AG04449 (cell line): ENCODE data around the gene SDCBP2.

Source experiments
- CTCF ChIA-PET: fragments of 350-600 bp; formaldehyde crosslinking; extraction: SDS; loops from one replicate; lab custom pipeline; 2021; ENCODE audit warnings: antibody characterized with exemption; lab: Yijun Ruan, JAX
- POLR2A ChIA-PET: fragments of 400-600, 350-600 bp; formaldehyde crosslinking; extraction: SDS; loops from one replicate; lab custom pipeline; 2020; ENCODE audit warnings: antibody characterized with exemption, inconsistent platforms; lab: Yijun Ruan, JAX
- DNase-seq: peaks from one replicate; pipeline ENCODE4 v3.0.0-alpha.2; 2010; ENCODE audit warnings: low read depth, low spot score
- H3K4me3 ChIP-seq: 2 replicates; pipeline ENCODE4 v1.5.1; 2011; ENCODE audit warnings: low read depth, mild to moderate bottlenecking, control low read depth, low read length
- CTCF ChIP-seq: IDR thresholded peaks from one replicate; pipeline ENCODE4 v1.5.1; 2011; ENCODE audit warnings: mild to moderate bottlenecking, moderate library complexity, low read length, control low read depth, inconsistent platforms; ENCODE audit not compliant: insufficient read depth; ENCODE audit errors: missing control alignments

SDCBP2 gene

DNA sequence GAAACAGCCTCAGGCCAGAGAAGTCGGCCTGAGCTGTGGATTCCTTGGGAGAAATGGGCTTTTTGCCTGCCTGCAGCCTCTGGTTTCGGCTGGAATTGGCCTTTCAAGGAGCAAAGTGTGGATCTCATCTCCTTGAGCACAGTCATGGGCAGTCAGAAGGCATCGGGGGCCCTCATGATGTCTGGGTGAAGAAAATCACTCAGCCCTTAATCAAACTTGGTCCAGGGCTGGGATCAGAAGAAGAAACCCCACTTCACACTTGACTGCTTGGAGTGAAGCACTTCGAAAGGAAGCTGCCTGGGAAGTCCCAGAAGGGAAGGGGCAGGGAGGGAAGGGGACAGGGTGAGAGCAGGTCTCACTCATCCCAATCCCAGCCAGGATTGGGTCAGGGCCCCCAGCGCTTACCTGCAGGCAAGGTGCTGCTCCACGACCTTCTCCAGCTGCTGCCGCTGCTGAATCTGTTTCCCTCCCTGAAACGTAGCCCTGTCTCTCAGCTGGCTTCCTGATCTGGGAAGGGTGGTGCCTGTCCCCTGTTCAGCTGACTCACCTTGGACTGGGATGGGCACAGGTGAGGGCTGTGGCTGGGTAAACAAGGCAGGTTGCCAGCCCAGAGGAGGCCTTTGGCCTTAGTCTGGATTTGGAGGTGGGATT, at the start of gene SDCBP2:
Gene SDCBP2, minus strand, starts transcription at position 460 of the 651 bp plus-strand sequence. CDS start 8,723 bp downstream, outside the sequence.
- POLR2A ChIA-PET: no interaction called here

DNA sequence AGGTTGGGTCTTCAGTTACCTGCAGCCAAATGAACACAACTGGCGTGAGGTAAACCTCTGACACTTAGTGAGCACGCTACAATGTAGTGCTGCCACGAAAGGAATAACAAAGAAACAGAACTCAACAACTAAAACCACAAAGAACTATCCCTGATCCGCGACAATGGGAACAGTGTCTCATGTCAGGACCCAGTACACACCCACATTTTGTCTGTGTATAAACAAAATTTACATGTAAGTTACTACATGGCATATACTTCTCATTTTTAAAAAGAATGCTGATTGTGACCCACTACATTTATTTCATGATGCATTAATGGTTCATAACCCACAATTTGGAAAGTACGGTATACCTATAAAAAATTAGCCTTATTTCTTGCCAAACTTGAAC, 49.8 kb upstream of the SDCBP2 start:
- H3K4me3 ChIP-seq: no peak overlapping the region
- CTCF ChIA-PET: no interaction called here
- DNase-seq: no peak
- POLR2A ChIA-PET: no interaction called here
- no peak for TF ChIP-seq CTCF

More for the DNA sequence above, at the start of gene SDCBP2:
- DNase-seq: no peak
- CTCF ChIA-PET: interaction anchor here (1.3 to 1.8 kb wide), 2 partner anchors 108 to 139 kb away, joined by 3 to 5 read pairs; no protein-coding TSS in a partner anchor
- no peak within 1 kb of the TSS; the same call in 1 of the 2 replicates for H3K4me3 ChIP-seq
- no peak for TF ChIP-seq CTCF

DNA sequence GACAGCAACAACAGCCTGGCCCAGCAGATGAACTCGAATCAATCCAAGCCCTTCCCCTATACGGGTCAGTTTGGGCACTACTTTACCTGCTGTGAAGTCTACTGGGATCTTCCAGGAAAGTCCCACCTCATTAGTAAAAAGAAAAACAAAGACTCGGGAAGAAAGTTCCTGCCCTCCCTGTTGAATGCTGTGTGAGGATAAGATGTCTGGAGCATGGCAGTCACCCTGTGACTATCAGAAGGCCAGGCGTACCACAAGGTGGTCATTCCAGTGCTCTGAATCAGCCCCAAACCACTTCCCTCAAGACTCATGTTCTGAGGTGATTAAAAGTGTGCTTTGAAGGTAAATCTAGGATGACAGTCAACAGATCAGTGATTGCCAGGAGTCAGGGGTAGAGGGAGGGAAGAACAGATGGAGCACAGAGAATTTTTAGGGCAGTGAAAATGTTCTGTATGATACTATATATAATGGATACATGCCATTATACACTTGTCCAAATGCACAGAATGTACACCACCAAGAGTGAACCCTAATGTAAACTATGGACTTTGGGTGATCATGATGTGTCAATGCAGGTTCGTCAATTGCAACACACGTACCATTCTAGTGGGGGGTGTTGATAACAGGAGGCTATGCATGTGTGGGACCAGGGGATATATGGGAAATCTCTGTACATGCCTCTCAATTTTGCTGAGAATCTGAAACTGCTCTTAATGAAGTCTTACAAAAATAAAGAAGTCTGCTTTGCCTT, 49.2 kb upstream of the SDCBP2 start:
- ChIA-PET POLR2A (no interaction called here), CTCF (interaction anchor here (1.3 kb wide), 1 partner anchor 90 kb away, joined by 5 read pairs; no protein-coding TSS in a partner anchor)
- DNase-seq: no peak
- TF ChIP-seq CTCF: no peak
- H3K4me3 ChIP-seq: no peak overlapping the region

DNA sequence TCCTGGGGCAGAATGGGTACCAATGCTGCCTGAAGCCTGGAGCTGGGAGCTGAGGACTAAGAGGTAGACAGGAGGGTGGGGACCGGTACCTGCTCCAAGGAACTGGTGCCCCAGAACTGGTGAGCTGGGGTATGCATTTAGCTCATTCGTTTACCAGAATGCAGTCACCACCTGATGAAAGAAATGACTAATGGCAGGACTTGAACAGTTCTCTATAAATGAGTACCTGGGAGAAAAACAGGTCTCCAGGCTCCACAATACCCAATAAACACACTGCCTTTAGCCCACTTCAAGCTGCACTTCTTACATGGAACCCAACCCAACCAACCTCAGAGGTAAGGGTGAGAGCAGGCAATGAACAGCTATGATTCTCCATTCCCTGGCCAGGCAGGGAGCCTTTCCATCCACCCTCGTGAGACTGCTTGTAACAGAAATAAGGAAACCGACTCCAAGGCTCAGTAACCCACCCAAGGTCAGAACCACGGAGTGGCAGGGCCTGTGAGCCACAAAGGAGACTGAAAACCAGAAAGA, 48.5 kb upstream of the SDCBP2 start:
- TF ChIP-seq CTCF: no peak
- CTCF ChIA-PET: interaction anchor here (1.3 kb wide), 1 partner anchor 91 kb away, joined by 5 read pairs; no protein-coding TSS in a partner anchor
- POLR2A ChIA-PET: no interaction called here
- H3K4me3 ChIP-seq: no peak overlapping the region
- DNase-seq: no peak

DNA sequence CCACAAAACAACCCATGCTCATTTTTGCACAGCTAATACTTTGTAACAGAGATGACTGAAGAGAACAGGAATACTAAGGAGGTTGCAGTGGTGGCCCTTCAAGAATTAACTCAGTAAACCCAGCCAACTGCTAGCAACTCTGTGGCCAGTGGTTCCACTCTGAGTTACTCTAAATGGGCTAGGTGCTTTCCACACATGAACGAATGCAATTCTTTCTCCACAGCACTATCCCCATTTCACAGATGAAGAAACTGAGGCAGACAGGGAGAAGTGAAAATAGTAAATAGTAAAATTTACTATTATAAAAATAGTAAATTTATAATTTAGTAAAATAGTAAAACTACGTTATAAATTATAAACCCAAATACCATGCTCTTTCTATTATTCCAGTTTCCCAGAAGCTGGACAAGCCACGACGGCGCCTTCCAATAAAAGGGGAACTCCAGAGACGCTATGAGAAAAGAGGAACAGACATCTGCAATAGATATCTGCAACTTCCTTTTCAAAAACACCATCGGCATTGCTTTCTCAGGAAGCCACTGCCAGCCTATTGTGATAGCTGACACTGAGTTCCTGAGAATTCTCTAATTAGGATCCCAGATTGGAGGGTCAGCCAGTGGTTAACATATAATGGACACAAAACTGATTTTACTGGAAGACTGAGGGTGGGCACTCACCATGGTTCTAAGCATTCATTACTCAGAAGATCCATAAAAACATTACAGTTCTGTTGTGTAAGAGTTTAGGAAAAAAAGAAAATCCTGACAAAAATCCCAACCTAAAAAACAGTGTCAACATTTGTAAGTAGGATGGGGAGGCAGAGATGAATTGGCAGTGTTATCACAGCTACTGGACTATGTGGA, 47.7 kb upstream of the SDCBP2 start:
- ChIA-PET CTCF (interaction anchor here (1.3 to 1.9 kb wide), 3 partner anchors 11 to 92 kb away, joined by 4 to 5 read pairs (median 5); no protein-coding TSS in a partner anchor), POLR2A (no interaction called here)
- H3K4me3 ChIP-seq: no peak overlapping the region
- no peak for TF ChIP-seq CTCF
- DNase-seq: no peak
